Type B pancreatic cell (in vitro differentiated cells): ENCODE data around the gene TMEM266. TPM values are rescaled to one million over a fixed set of nuclear protein-coding genes. Genes with fewer than 3 reads are reported as not detected.
"Not testable (repeated sequence)": the region's sequence is repeated elsewhere in the genome, so short reads cannot be mapped to it uniquely, and the experiment has no call there.

Experiments used
- DNase-seq: peaks from one replicate; pipeline ENCODE4 v3.0.0; 2021; ENCODE audit warnings: mixed read lengths; ENCODE audit not compliant: unreplicated experiment; ENCODE audit errors: extremely low spot score
- H3K27ac Mint-ChIP-seq: 2 replicates; pipeline ENCODE4 v1.8.0; 2021; ENCODE audit warnings: mild to moderate bottlenecking, mixed read lengths
- H3K27me3 Mint-ChIP-seq: 2 replicates; pipeline ENCODE4 v1.8.0; 2021; ENCODE audit warnings: mixed read lengths
- H3K36me3 Mint-ChIP-seq: 2 replicates; pipeline ENCODE4 v1.8.0; 2021; ENCODE audit warnings: mixed read lengths
- H3K4me1 Mint-ChIP-seq: one replicate; pipeline ENCODE4 v1.8.0; 2021; ENCODE audit warnings: mixed read lengths; ENCODE audit not compliant: unreplicated experiment
- H3K4me3 Mint-ChIP-seq: 2 replicates; pipeline ENCODE4 v1.8.0; 2021; ENCODE audit warnings: mild to moderate bottlenecking, mixed read lengths
- H3K9me3 Mint-ChIP-seq: 2 replicates; pipeline ENCODE4 v1.8.0; 2021; ENCODE audit warnings: mixed read lengths
- CTCF ChIP-seq: fragments of 200-600 bp; sonication (generic); conservative IDR thresholded peaks from 2 replicates; pipeline ENCODE4 v1.5.0; 2021; ENCODE audit warnings: antibody characterized with exemption, mild to moderate bottlenecking
- total RNA-seq: library from RNA; stranded (reverse); gene quantifications from 2 replicates; pipeline ENCODE4 v1.2.1, GENCODE V29; 2021; ENCODE audit warnings: low replicate concordance

The TMEM266 gene
- total RNA-seq, 1 donor from 2014 or later, result 2.3 TPM

GRCh38 chr15:76032046-76032445, 27.7 kb upstream of the TMEM266 start:
- Mint-ChIP-seq H3K36me3 (no peaks in the 10 kb centered on the region), H3K4me1 (no peaks in the 10 kb centered on the region), H3K4me3 (no peak overlapping the region), H3K27ac (no peak overlapping the region), H3K9me3 (no peaks in the 10 kb centered on the region), H3K27me3 (no peaks in the 10 kb centered on the region)
- DNase-seq, result no peak
- TF ChIP-seq CTCF, result no peak

GRCh38 chr15:76033438-76033837, 26.3 kb upstream of the TMEM266 start:
- H3K4me3 Mint-ChIP-seq, result no peak overlapping the region
- H3K36me3 Mint-ChIP-seq, result no peaks in the 10 kb centered on the region
- TF ChIP-seq CTCF, result no peak
- H3K27ac Mint-ChIP-seq, result no peak overlapping the region
- H3K9me3 Mint-ChIP-seq, result no peaks in the 10 kb centered on the region
- H3K4me1 Mint-ChIP-seq, result no peaks in the 10 kb centered on the region
- DNase-seq, result no peak
- no peaks in the 10 kb centered on the region for H3K27me3 Mint-ChIP-seq

- Mint-ChIP-seq H3K27me3 (no peaks in the 10 kb centered on the region), H3K4me3 (no peak overlapping the region)
- TF ChIP-seq CTCF, result no peak
Observed at GRCh38 chr15:76034111-76034510, 25.7 kb upstream of the TMEM266 start.

GRCh38 chr15:76035593-76035992, 24.2 kb upstream of the TMEM266 start:
- Mint-ChIP-seq H3K9me3 (no peaks in the 10 kb centered on the region), H3K4me1 (no peaks in the 10 kb centered on the region), H3K4me3 (no peak overlapping the region), H3K36me3 (no peaks in the 10 kb centered on the region), H3K27ac (no peak overlapping the region), H3K27me3 (peaks cover 4% of the 10 kb centered on the region)
- DNase-seq, result no peak
- no peak for TF ChIP-seq CTCF

More at GRCh38 chr15:76034111-76034510, 25.7 kb upstream of the TMEM266 start:
- H3K36me3 Mint-ChIP-seq, result no peaks in the 10 kb centered on the region
- no peak overlapping the region for H3K27ac Mint-ChIP-seq
- DNase-seq, result no peak
- no peaks in the 10 kb centered on the region for H3K9me3 Mint-ChIP-seq
- no peaks in the 10 kb centered on the region for H3K4me1 Mint-ChIP-seq

- H3K9me3 Mint-ChIP-seq, result no peaks in the 10 kb centered on the region
- TF ChIP-seq CTCF, result no peak
- peaks cover 4% of the 10 kb centered on the region for H3K27me3 Mint-ChIP-seq
- no peak for DNase-seq
- H3K4me3 Mint-ChIP-seq, result no peak overlapping the region
- no peaks in the 10 kb centered on the region for H3K4me1 Mint-ChIP-seq
- no peak overlapping the region for H3K27ac Mint-ChIP-seq
- H3K36me3 Mint-ChIP-seq, result no peaks in the 10 kb centered on the region
Observed at GRCh38 chr15:76038512-76038911, 21.3 kb upstream of the TMEM266 start.

- not testable (repeated sequence) for DNase-seq, H3K4me3 Mint-ChIP-seq, H3K27ac Mint-ChIP-seq, H3K36me3 Mint-ChIP-seq, H3K4me1 Mint-ChIP-seq, H3K9me3 Mint-ChIP-seq
- H3K27me3 Mint-ChIP-seq, result peaks cover 17% of the 10 kb centered on the region
Observed at GRCh38 chr15:76054201-76054600, 5.6 kb upstream of the TMEM266 start.
